C4-2B (cell line): ENCODE results near the gene GDI1.
A peak's percentile ranks its signal among the peaks of the same experiment; 100 is the strongest.

Source experiments
- H3K27ac ChIP-seq: fragments of 450-650 bp; 2 replicates; pipeline ENCODE4 v1.5.1; 2017
- CTCF ChIP-seq: fragments of 450-650 bp; conservative IDR thresholded peaks from 2 replicates; pipeline ENCODE4 v1.5.1; 2017; ENCODE audit warnings: mild to moderate bottlenecking
- ZFX ChIP-seq: fragments of 450-650 bp; IDR thresholded peaks from 2 replicates; pipeline ENCODE4 v1.6.1; 2017

Gene GDI1

GRCh38 chrX:154481911-154482601 lies 45.1 kb downstream of the GDI1 start:
- no peak overlapping the region for H3K27ac ChIP-seq
- no peak for TF ChIP-seq CTCF
- TF ChIP-seq ZFX: no peak

- H3K27ac ChIP-seq: no peak overlapping the region
- TF ChIP-seq CTCF: no peak
- no peak for TF ChIP-seq ZFX
Measured at GRCh38 chrX:154482786-154483185, 45.8 kb downstream of the GDI1 start.

GRCh38 chrX:154483325-154483724 lies 46.4 kb downstream of the GDI1 start:
- no peak overlapping the region for H3K27ac ChIP-seq
- TF ChIP-seq ZFX: no peak
- TF ChIP-seq CTCF: no peak

- no peak overlapping the region; the same call in 1 of the 2 replicates for H3K27ac ChIP-seq
- no peak for TF ChIP-seq CTCF
- TF ChIP-seq ZFX: no peak
Measured at GRCh38 chrX:154484255-154485149, 47.5 kb downstream of the GDI1 start.

GRCh38 chrX:154485150-154486051 lies 48.4 kb downstream of the GDI1 start:
- H3K27ac ChIP-seq: peak overlapping the region; percentile 99

GRCh38 chrX:154486052-154486395 lies 49.1 kb downstream of the GDI1 start:
- H3K27ac ChIP-seq: peak overlapping the region; percentile 99
- TF ChIP-seq ZFX (peak; percentile 72), CTCF (no peak)

More at GRCh38 chrX:154485150-154486051, 48.4 kb downstream of the GDI1 start:
- TF ChIP-seq ZFX (no peak), CTCF (no peak)
